ENCODE data around the gene TAAR1. TPM values are rescaled to one million over a fixed set of nuclear protein-coding genes. Genes with fewer than 3 reads are reported as not detected.

The TAAR1 gene
- total RNA-seq, 1 donor from 2014 or later = not detected

- H3K9me3 ChIP-seq = no peaks in the 10 kb centered on the region
- no peaks in the 10 kb centered on the region for H3K27me3 ChIP-seq
- no peaks in the 10 kb centered on the region for H3K4me1 ChIP-seq
- no peaks in the 10 kb centered on the region for H3K36me3 ChIP-seq
- intact Hi-C loops (cut with DNase I) = no loop called here
- H3K4me3 ChIP-seq = no peak overlapping the region
- H3K27ac ChIP-seq = no peak overlapping the region
- no peak for DNase-seq (ENCODE audit: extremely low spot score in 2 of 2)
- no peak for TF ChIP-seq CTCF (IDR thresholded peaks at IDR 0.05)
- no peak for TF ChIP-seq POLR2AphosphoS5 (IDR thresholded peaks at IDR 0.05; ENCODE audit: insufficient read depth in 1 of 2, low read depth in 1 of 2)
- no peak for TF ChIP-seq POLR2A (IDR thresholded peaks at IDR 0.05)
Observed at GRCh38 chr6:132633362-132633761, 25.6 kb downstream of the TAAR1 start.

GRCh38 chr6:132624175-132624574 lies 34.8 kb downstream of the TAAR1 start, which contains the start of gene TAAR2:
Gene TAAR2, minus strand, starts transcription at chr6:132624275. Its CDS starts 0 bp downstream, at chr6:132624275.
- intact Hi-C loops (cut with DNase I) = no loop called here
- no peaks in the 10 kb centered on the region for H3K9me3 ChIP-seq

GRCh38 chr6:132623106-132623845 lies 35.7 kb downstream of the TAAR1 start:
- Histone ChIP-seq H3K36me3 (no peaks in the 10 kb centered on the region), H3K27me3 (no peaks in the 10 kb centered on the region), H3K4me3 (no peak overlapping the region), H3K27ac (no peak overlapping the region), H3K9me3 (no peaks in the 10 kb centered on the region), H3K4me1 (no peaks in the 10 kb centered on the region)
- no peak for TF ChIP-seq CTCF (IDR thresholded peaks at IDR 0.05)
- TF ChIP-seq POLR2AphosphoS5 (IDR thresholded peaks at IDR 0.05; ENCODE audit: insufficient read depth in 1 of 2, low read depth in 1 of 2) = no peak
- TF ChIP-seq POLR2A (IDR thresholded peaks at IDR 0.05) = no peak
- intact Hi-C loops (cut with DNase I) = no loop called here
- no peak for DNase-seq (ENCODE audit: extremely low spot score in 2 of 2)

More at GRCh38 chr6:132624175-132624574, 34.8 kb downstream of the TAAR1 start, which contains the start of gene TAAR2:
- Histone ChIP-seq H3K27me3 (no peaks in the 10 kb centered on the region), H3K36me3 (no peaks in the 10 kb centered on the region), H3K4me1 (no peaks in the 10 kb centered on the region), H3K4me3 (no peak within 1 kb of the TSS), H3K27ac (no peak within 1 kb of the TSS)
- no peak for DNase-seq (ENCODE audit: extremely low spot score in 2 of 2)
- no peak for TF ChIP-seq POLR2AphosphoS5 (IDR thresholded peaks at IDR 0.05; ENCODE audit: insufficient read depth in 1 of 2, low read depth in 1 of 2)
- TF ChIP-seq CTCF (IDR thresholded peaks at IDR 0.05) = no peak
- no peak for TF ChIP-seq POLR2A (IDR thresholded peaks at IDR 0.05)

- intact Hi-C loops (cut with DNase I) = no loop called here
- H3K4me3 ChIP-seq = no peak overlapping the region
- no peak for TF ChIP-seq CTCF (IDR thresholded peaks at IDR 0.05)
- TF ChIP-seq POLR2A (IDR thresholded peaks at IDR 0.05) = no peak
Observed at GRCh38 chr6:132616677-132617076, 42.3 kb downstream of the TAAR1 start.

GRCh38 chr6:132614554-132614953 lies 44.4 kb downstream of the TAAR1 start:
- no peak for DNase-seq (ENCODE audit: extremely low spot score in 2 of 2)
- H3K9me3 ChIP-seq = no peaks in the 10 kb centered on the region
- TF ChIP-seq POLR2AphosphoS5 (IDR thresholded peaks at IDR 0.05; ENCODE audit: insufficient read depth in 1 of 2, low read depth in 1 of 2) = no peak
- no peak for TF ChIP-seq POLR2A (IDR thresholded peaks at IDR 0.05)
- TF ChIP-seq CTCF (IDR thresholded peaks at IDR 0.05) = no peak
- H3K4me1 ChIP-seq = no peaks in the 10 kb centered on the region
- intact Hi-C loops (cut with DNase I) = no loop called here
- H3K36me3 ChIP-seq = no peaks in the 10 kb centered on the region
- no peak overlapping the region for H3K27ac ChIP-seq
- H3K4me3 ChIP-seq = no peak overlapping the region
- H3K27me3 ChIP-seq = no peaks in the 10 kb centered on the region

More at GRCh38 chr6:132616677-132617076, 42.3 kb downstream of the TAAR1 start:
- DNase-seq (ENCODE audit: extremely low spot score in 2 of 2) = no peak
- H3K36me3 ChIP-seq = no peaks in the 10 kb centered on the region
- no peak overlapping the region for H3K27ac ChIP-seq
- H3K27me3 ChIP-seq = no peaks in the 10 kb centered on the region
- no peaks in the 10 kb centered on the region for H3K9me3 ChIP-seq
- H3K4me1 ChIP-seq = no peaks in the 10 kb centered on the region
